K562 (cell line): ENCODE results near the gene BCL3. TPM values are rescaled to one million over a fixed set of nuclear protein-coding genes. Genes with fewer than 3 reads are reported as not detected.
A peak's percentile ranks its signal among the peaks of the same experiment; 100 is the strongest.

Source experiments
- ARHGAP35 ChIP-seq: fragments of 450-650 bp; IDR thresholded peaks from 2 replicates; pipeline ENCODE4 v1.6.1; 2018; ENCODE audit not compliant: partially characterized antibody
- BCL6 ChIP-seq: fragments of 250-450 bp; sonication (Bioruptor Pico); IDR thresholded peaks from 2 replicates; pipeline ENCODE4 v1.4.0; 2020
- BRD4 ChIP-seq: fragments of 200-600 bp; sonication (generic); IDR thresholded peaks from 2 replicates; pipeline ENCODE4 v1.6.1; 2017; ENCODE audit warnings: inconsistent platforms
- CTBP1 ChIP-seq: fragments of 450-650 bp; IDR thresholded peaks from 2 replicates; pipeline ENCODE4 v1.6.1; 2016; ENCODE audit warnings: borderline replicate concordance
- DNMT1 ChIP-seq: fragments of 450-650 bp; IDR thresholded peaks from 2 replicates; pipeline ENCODE4 v1.6.1; 2016; ENCODE audit warnings: antibody characterized with exemption, mild to moderate bottlenecking
- EP300 ChIP-seq: IDR thresholded peaks from 2 replicates; pipeline ENCODE4 v1.6.1; 2012; ENCODE audit warnings: low read length, improper control_type of control experiment
- ESRRB ChIP-seq: fragments of 250-450 bp; sonication (Bioruptor Pico); IDR thresholded peaks from 2 replicates; pipeline ENCODE4 v1.5.0; 2020; ENCODE audit warnings: mild to moderate bottlenecking, moderate library complexity, borderline replicate concordance
- FOXK1 ChIP-seq: sonication (generic); formaldehyde crosslinking; IDR thresholded peaks from 2 replicates; pipeline ENCODE4 v1.8.0; 2022; ENCODE audit warnings: missing genetic modification reagents, mild to moderate bottlenecking, borderline replicate concordance
- GABPA ChIP-seq: fragments of 200-800 bp; sonication (Bioruptor generic); conservative IDR thresholded peaks from 2 replicates; pipeline ENCODE4 v1.6.1; 2016; ENCODE audit warnings: low read depth, missing genetic modification characterization, missing compliant biosample characterization
- HLTF ChIP-seq: fragments of 450-650 bp; IDR thresholded peaks from 2 replicates; pipeline ENCODE4 v1.6.1; 2016
- HMG20B ChIP-seq: fragments of 250-450 bp; sonication (Bioruptor Pico); IDR thresholded peaks from 2 replicates; pipeline ENCODE4 v1.5.0; 2021; ENCODE audit warnings: mild to moderate bottlenecking
- KDM1A ChIP-seq, 2 experiments: fragments of 450-650 bp; IDR thresholded peaks; 2 replicates each; pipeline ENCODE4 v1.6.1; 2016; ENCODE audit warnings: mild to moderate bottlenecking in 2 of 2
- KDM5B ChIP-seq: fragments of 200-600 bp; sonication (generic); IDR thresholded peaks from 2 replicates; pipeline ENCODE4 v1.6.1; 2012; ENCODE audit warnings: low read depth, mild to moderate bottlenecking, moderate library complexity, low read length, control low read depth, inconsistent platforms; ENCODE audit not compliant: insufficient replicate concordance
- NCOA6 ChIP-seq: fragments of 450-650 bp; IDR thresholded peaks from 2 replicates; pipeline ENCODE4 v1.6.1; 2017; ENCODE audit warnings: mild to moderate bottlenecking
- RNF2 ChIP-seq: sonication (generic); IDR thresholded peaks from 2 replicates; pipeline ENCODE4 v1.6.1; 2016
- SAP30 ChIP-seq: fragments of 200-600 bp; sonication (generic); IDR thresholded peaks from 2 replicates; pipeline ENCODE4 v1.6.1; 2012; ENCODE audit warnings: borderline replicate concordance, low read depth, mild to moderate bottlenecking, moderate library complexity, low read length, control low read depth, inconsistent platforms; ENCODE audit not compliant: insufficient read depth, poor library complexity, severe bottlenecking
- SMAD4 ChIP-seq: fragments of 250-450 bp; sonication (Bioruptor Pico); conservative IDR thresholded peaks from 2 replicates; pipeline ENCODE4 v1.8.0; 2021; ENCODE audit warnings: inconsistent platforms, mild to moderate bottlenecking, moderate library complexity
- SRSF9 ChIP-seq: fragments of 200-400 bp; formaldehyde crosslinking; IDR thresholded peaks from 2 replicates; pipeline ENCODE4 v1.6.1; 2017; ENCODE audit warnings: low read depth, low read length, borderline replicate concordance
- STAG1 ChIP-seq: sonication (generic); formaldehyde crosslinking; IDR thresholded peaks from 2 replicates; pipeline ENCODE4 v1.5.0; 2020; ENCODE audit warnings: missing genetic modification reagents, borderline replicate concordance
- SUPT5H ChIP-seq: fragments of 450-650 bp; IDR thresholded peaks from 2 replicates; pipeline ENCODE4 v1.6.1; 2016
- ZNF232 ChIP-seq: sonication (generic); formaldehyde crosslinking; IDR thresholded peaks from 2 replicates; pipeline ENCODE4 v1.8.0; 2022; ENCODE audit warnings: mild to moderate bottlenecking, missing genetic modification reagents
- ZNF253 ChIP-seq: fragments of 250-450 bp; sonication (Bioruptor Pico); conservative IDR thresholded peaks from 2 replicates; pipeline ENCODE4 v1.6.1; 2021; ENCODE audit warnings: mild to moderate bottlenecking
- polyA plus RNA-seq, 8 experiments: library from polyadenylated mRNA; depleted of rRNA in 4 of 8; stranded (reverse) in 5 of 8; unstranded in 3 of 8; fragments of >200 nt; fragmentation: Nextera tagmentation in 2 of 8; fragmentation: Illumina TruSeq in 1 of 8; extraction: Ambion mirVana in 2 of 8; extraction: Trizol in 1 of 8; gene quantifications; 2 replicates each; pipeline versions ENCODE4 v1.2.1 to v1.2.3, GENCODE V29; 2011 to 2014; ENCODE audit warnings: inconsistent platforms in 1 of 8, missing spikeins in 1 of 8
- total RNA-seq, 7 experiments: library from RNA; depleted of rRNA in 6 of 7; stranded (reverse); fragments of >200 nt in 6 of 7; fragmentation: Illumina TruSeq in 2 of 7; extraction: Trizol in 2 of 7; gene quantifications; 2 replicates each; pipeline versions ENCODE4 v1.2.1 to v1.2.3, GENCODE V29; 2011 to 2021; ENCODE audit warnings: low replicate concordance in 1 of 7
- TF ChIP-seq, protein P1 (sequence below), 3 experiments: fragments of 200-800 bp in 1 of 3; fragments of 250-450 bp in 1 of 3; fragments of 450-650 bp in 1 of 3; sonication (Bioruptor Pico) in 1 of 3; sonication (Bioruptor generic) in 1 of 3; formaldehyde crosslinking in 1 of 3; IDR thresholded peaks; 2 replicates each; pipeline versions ENCODE4 v1.6.1 to v1.8.0; 2016 to 2022; ENCODE audit warnings: mild to moderate bottlenecking in 2 of 3, missing genetic modification characterization in 2 of 3, missing compliant biosample characterization in 1 of 3, moderate library complexity in 1 of 3
- TF ChIP-seq, protein P2 (sequence below): sonication (generic); formaldehyde crosslinking; IDR thresholded peaks from 2 replicates; pipeline ENCODE4 v1.8.1; 2022; ENCODE audit warnings: missing genetic modification reagents
- TF ChIP-seq, protein P3 (sequence below): fragments of 450-650 bp; formaldehyde crosslinking; IDR thresholded peaks from 2 replicates; pipeline ENCODE4 v1.4.0; 2020; ENCODE audit warnings: mild to moderate bottlenecking

BCL3 gene
- total and polyA plus RNA-seq, 9 of the 15 experiments (the other 6 are each of a cell fraction or from before 2014, with no cell fraction given) = 0.03 to 2.4 (median 0.50) TPM; not detected in 1

DNA sequence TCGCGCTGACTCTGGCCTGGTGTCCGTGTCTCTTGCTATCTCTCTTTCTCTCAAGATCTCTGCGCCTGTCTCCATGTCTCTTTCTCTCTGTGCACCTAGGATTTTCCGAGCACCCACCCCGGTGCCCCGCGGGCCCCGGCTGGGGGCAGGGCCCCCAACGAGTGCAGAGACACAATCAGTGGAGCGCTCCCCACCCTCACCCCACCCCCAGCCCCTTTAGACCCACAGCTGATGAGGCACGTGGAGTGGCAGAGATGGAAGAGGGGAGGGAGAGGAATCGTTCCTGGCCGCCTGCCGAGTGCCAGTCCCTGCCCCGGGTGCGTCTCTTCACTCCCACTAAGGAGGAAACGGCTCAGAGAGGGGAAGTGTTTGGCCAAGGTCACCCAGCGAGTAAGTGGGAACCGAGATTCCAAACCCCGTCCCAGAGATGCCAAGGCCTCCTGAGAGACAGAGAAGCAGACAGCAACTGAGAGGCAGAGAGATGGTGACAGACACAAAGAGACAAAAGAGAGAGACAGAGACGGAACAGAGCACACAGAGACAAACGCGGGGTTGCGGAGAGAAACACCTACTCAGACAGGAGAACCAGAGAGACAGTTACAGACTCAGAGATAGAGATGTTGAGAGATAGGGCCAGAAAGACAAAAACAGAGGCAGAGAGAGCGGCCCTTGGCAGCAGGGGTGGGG, 626 bp upstream of the BCL3 start (continued):
- TF ChIP-seq, protein P1, sequence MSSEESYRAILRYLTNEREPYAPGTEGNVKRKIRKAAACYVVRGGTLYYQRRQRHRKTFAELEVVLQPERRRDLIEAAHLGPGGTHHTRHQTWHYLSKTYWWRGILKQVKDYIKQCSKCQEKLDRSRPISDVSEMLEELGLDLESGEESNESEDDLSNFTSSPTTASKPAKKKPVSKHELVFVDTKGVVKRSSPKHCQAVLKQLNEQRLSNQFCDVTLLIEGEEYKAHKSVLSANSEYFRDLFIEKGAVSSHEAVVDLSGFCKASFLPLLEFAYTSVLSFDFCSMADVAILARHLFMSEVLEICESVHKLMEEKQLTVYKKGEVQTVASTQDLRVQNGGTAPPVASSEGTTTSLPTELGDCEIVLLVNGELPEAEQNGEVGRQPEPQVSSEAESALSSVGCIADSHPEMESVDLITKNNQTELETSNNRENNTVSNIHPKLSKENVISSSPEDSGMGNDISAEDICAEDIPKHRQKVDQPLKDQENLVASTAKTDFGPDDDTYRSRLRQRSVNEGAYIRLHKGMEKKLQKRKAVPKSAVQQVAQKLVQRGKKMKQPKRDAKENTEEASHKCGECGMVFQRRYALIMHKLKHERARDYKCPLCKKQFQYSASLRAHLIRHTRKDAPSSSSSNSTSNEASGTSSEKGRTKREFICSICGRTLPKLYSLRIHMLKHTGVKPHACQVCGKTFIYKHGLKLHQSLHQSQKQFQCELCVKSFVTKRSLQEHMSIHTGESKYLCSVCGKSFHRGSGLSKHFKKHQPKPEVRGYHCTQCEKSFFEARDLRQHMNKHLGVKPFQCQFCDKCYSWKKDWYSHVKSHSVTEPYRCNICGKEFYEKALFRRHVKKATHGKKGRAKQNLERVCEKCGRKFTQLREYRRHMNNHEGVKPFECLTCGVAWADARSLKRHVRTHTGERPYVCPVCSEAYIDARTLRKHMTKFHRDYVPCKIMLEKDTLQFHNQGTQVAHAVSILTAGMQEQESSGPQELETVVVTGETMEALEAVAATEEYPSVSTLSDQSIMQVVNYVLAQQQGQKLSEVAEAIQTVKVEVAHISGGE (CRISPR knock-in tag; IDR thresholded peaks at IDR 0.05) = no peak
- TF ChIP-seq ZNF232 (no peak), SUPT5H (peak; percentile 68; the same call in 1 of the 2 replicates), BRD4 (no peak), ZNF253 (CRISPR knock-in tag) (no peak), SRSF9 (no peak), KDM1A (IDR thresholded peaks at IDR 0.05) (peak; percentile 79 to 84), CTBP1 (no peak), STAG1 (CRISPR knock-in tag) (no peak), SMAD4 (no peak), HMG20B (no peak), BCL6 (no peak), EP300 (no peak), FOXK1 (CRISPR knock-in tag) (no peak), ARHGAP35 (peak; percentile 77), SAP30 (no peak), RNF2 (no peak), KDM5B (no peak), HLTF (peak; percentile 53; the same call in 1 of the 2 replicates), DNMT1 (no peak), ESRRB (CRISPR knock-in tag) (no peak), NCOA6 (no peak), GABPA (tag) (peak; percentile 33; the same call in 1 of the 2 replicates)
- TF ChIP-seq, protein P2, sequence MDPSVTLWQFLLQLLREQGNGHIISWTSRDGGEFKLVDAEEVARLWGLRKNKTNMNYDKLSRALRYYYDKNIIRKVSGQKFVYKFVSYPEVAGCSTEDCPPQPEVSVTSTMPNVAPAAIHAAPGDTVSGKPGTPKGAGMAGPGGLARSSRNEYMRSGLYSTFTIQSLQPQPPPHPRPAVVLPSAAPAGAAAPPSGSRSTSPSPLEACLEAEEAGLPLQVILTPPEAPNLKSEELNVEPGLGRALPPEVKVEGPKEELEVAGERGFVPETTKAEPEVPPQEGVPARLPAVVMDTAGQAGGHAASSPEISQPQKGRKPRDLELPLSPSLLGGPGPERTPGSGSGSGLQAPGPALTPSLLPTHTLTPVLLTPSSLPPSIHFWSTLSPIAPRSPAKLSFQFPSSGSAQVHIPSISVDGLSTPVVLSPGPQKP (CRISPR knock-in tag) = no peak
- TF ChIP-seq, protein P3, sequence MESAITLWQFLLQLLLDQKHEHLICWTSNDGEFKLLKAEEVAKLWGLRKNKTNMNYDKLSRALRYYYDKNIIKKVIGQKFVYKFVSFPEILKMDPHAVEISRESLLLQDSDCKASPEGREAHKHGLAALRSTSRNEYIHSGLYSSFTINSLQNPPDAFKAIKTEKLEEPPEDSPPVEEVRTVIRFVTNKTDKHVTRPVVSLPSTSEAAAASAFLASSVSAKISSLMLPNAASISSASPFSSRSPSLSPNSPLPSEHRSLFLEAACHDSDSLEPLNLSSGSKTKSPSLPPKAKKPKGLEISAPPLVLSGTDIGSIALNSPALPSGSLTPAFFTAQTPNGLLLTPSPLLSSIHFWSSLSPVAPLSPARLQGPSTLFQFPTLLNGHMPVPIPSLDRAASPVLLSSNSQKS (CRISPR knock-in tag) = no peak
